Left kidney (tissue), 2 donors: ENCODE measurements around the gene CDX1. TPM values are rescaled to one million over a fixed set of nuclear protein-coding genes. Genes with fewer than 3 reads are reported as not detected.

Experiments used
- DNase-seq: peaks from one replicate; pipeline ENCODE4 v3.0.0-alpha.2; 2013
- polyA plus RNA-seq: library from polyadenylated mRNA; unstranded; fragments of 120-200 nt; gene quantifications from one replicate; pipeline ENCODE4 v1.2.1, GENCODE V29; 2013; ENCODE audit not compliant: insufficient read length

The CDX1 gene
- polyA plus RNA-seq, 1 donor: 0.45 TPM

- no peak for DNase-seq
These were observed 3.5 kb upstream of the CDX1 start for GRCh38 chr5:150163035-150163434.

- no peak for DNase-seq
These were observed 3.0 kb upstream of the CDX1 start for GRCh38 chr5:150163547-150164059.

GRCh38 chr5:150164211-150164980 lies 2.2 kb upstream of the CDX1 start:
- no peak for DNase-seq

GRCh38 chr5:150166037-150166649 lies 435 bp upstream of the CDX1 start:
- DNase-seq: no peak

GRCh38 chr5:150167512-150167850 lies 903 bp downstream of the CDX1 start:
- no peak for DNase-seq

GRCh38 chr5:150167908-150168307 lies 1.3 kb downstream of the CDX1 start:
- DNase-seq: no peak

GRCh38 chr5:150168864-150169263 lies 2.3 kb downstream of the CDX1 start:
- DNase-seq: no peak

- no peak for DNase-seq
These were observed 5.6 kb downstream of the CDX1 start for GRCh38 chr5:150172145-150172544.

- no peak for DNase-seq
These were observed 6.0 kb downstream of the CDX1 start for GRCh38 chr5:150172556-150172955.

GRCh38 chr5:150173161-150173560 lies 6.6 kb downstream of the CDX1 start:
- no peak for DNase-seq

GRCh38 chr5:150174285-150174684 lies 7.7 kb downstream of the CDX1 start:
- DNase-seq: no peak

- no peak for DNase-seq
These were observed 8.5 kb downstream of the CDX1 start for GRCh38 chr5:150175076-150175475.

- no peak for DNase-seq
These were observed 9.0 kb downstream of the CDX1 start for GRCh38 chr5:150175536-150175935.

- DNase-seq: no peak
These were observed 10.3 kb downstream of the CDX1 start for GRCh38 chr5:150176745-150177477.

GRCh38 chr5:150177721-150178120 lies 11.1 kb downstream of the CDX1 start:
- DNase-seq: no peak

GRCh38 chr5:150178262-150178661 lies 11.7 kb downstream of the CDX1 start:
- DNase-seq: no peak

- no peak for DNase-seq
These were observed 12.5 kb downstream of the CDX1 start for GRCh38 chr5:150179019-150179620.

- DNase-seq: no peak
These were observed 13.9 kb downstream of the CDX1 start for GRCh38 chr5:150180241-150181026.

GRCh38 chr5:150181027-150181426 lies 14.4 kb downstream of the CDX1 start:
- no peak for DNase-seq

- DNase-seq: no peak
These were observed 15.4 kb downstream of the CDX1 start for GRCh38 chr5:150181766-150182545.

GRCh38 chr5:150182774-150183173 lies 16.2 kb downstream of the CDX1 start:
- no peak for DNase-seq
